Anterior cingulate cortex (tissue), 58 donors: ENCODE data around the gene PIK3R3.

Experiments
- DNase-seq, 58 donors: peaks; one replicate each; lab custom pipeline; 2025; lab: John Stamatoyannopoulos, UW

Gene PIK3R3

GRCh38 chr1:46132529-46133180 is at the start of gene PIK3R3:
PIK3R3 (minus strand) TSS chr1:46132629; CDS start chr1:46131952, 677 bp downstream.
- peak; percentile 80 to 99 (median 97) for DNase-seq

GRCh38 chr1:46181343-46182260 is 49.2 kb upstream of the PIK3R3 start:
- DNase-seq = no peak

GRCh38 chr1:46180082-46180616 is 47.7 kb upstream of the PIK3R3 start:
- DNase-seq = peak in 15 of 58 donors; percentile 7 to 59 (median 36)

- DNase-seq = peak in 54 of 58 donors; percentile 14 to 92 (median 62)
Measured at GRCh38 chr1:46179138-46180081, 47.0 kb upstream of the PIK3R3 start.

- DNase-seq = no peak
Measured at GRCh38 chr1:46176211-46176865, 43.9 kb upstream of the PIK3R3 start, which contains the start of gene P3R3URF. P3R3URF (minus strand) TSS chr1:46176488; CDS start chr1:46176471, 17 bp downstream.

GRCh38 chr1:46175243-46175642 is 42.8 kb upstream of the PIK3R3 start:
- DNase-seq = no peak

GRCh38 chr1:46174448-46175231 is 42.2 kb upstream of the PIK3R3 start, which contains the start of gene TSPAN1:
TSPAN1 (plus strand) TSS chr1:46175087; CDS start chr1:46181108, 6,021 bp downstream.
- DNase-seq = peak in 2 of 58 donors; percentile 20 to 37

- DNase-seq = peak in 13 of 58 donors; percentile 12 to 57 (median 32)
Measured at GRCh38 chr1:46173361-46173856, 41.0 kb upstream of the PIK3R3 start.

GRCh38 chr1:46172321-46172720 is 39.9 kb upstream of the PIK3R3 start:
- DNase-seq = no peak

- DNase-seq = no peak
Measured at GRCh38 chr1:46171871-46172270, 39.4 kb upstream of the PIK3R3 start.

- no peak for DNase-seq
Measured at GRCh38 chr1:46171351-46171750, 38.9 kb upstream of the PIK3R3 start.

GRCh38 chr1:46169811-46170454 is 37.5 kb upstream of the PIK3R3 start:
- no peak for DNase-seq

GRCh38 chr1:46168477-46168876 is 36.0 kb upstream of the PIK3R3 start:
- DNase-seq = no peak

GRCh38 chr1:46166521-46167462 is 34.4 kb upstream of the PIK3R3 start:
- peak in 8 of 58 donors; percentile 9 to 37 (median 25) for DNase-seq

GRCh38 chr1:46160212-46160611 is 27.8 kb upstream of the PIK3R3 start:
- no peak for DNase-seq

- DNase-seq = no peak
Measured at GRCh38 chr1:46159516-46159915, 27.1 kb upstream of the PIK3R3 start.
